ENCODE data around the gene MAP3K10. TPM values are rescaled to one million over a fixed set of nuclear protein-coding genes. Genes with fewer than 3 reads are reported as not detected.
"Not testable (repeated sequence)": the region's sequence is repeated elsewhere in the genome, so short reads cannot be mapped to it uniquely, and the experiment has no call there.

Gene MAP3K10
- total RNA-seq, 1 donor from 2014 or later: 17.6 TPM

- intact Hi-C loops (cut with DNase I); DNase-seq (ENCODE audit: low spot score): not testable (repeated sequence)
These were observed 20.8 kb upstream of the MAP3K10 start for GRCh38 chr19:40170303-40170989.

GRCh38 chr19:40171293-40171692 lies 19.9 kb upstream of the MAP3K10 start:
- DNase-seq (ENCODE audit: low spot score); intact Hi-C loops (cut with DNase I): not testable (repeated sequence)

- intact Hi-C loops (cut with DNase I): no loop called here
- DNase-seq (ENCODE audit: low spot score): no peak
These were observed 17.1 kb upstream of the MAP3K10 start for GRCh38 chr19:40174092-40174491.

GRCh38 chr19:40175820-40176219 lies 15.4 kb upstream of the MAP3K10 start:
- no peak for DNase-seq (ENCODE audit: low spot score)
- intact Hi-C loops (cut with DNase I): no loop called here

- DNase-seq (ENCODE audit: low spot score): no peak
- intact Hi-C loops (cut with DNase I): no loop called here
These were observed 13.7 kb upstream of the MAP3K10 start for GRCh38 chr19:40177286-40178070.

- intact Hi-C loops (cut with DNase I): no loop called here
These were observed 12.5 kb upstream of the MAP3K10 start for GRCh38 chr19:40178756-40179155.

GRCh38 chr19:40184273-40184672 lies 7.0 kb upstream of the MAP3K10 start:
- intact Hi-C loops (cut with DNase I): no loop called here
- DNase-seq (ENCODE audit: low spot score): no peak

More at GRCh38 chr19:40178756-40179155, 12.5 kb upstream of the MAP3K10 start:
- DNase-seq (ENCODE audit: low spot score): no peak

GRCh38 chr19:40191836-40192646 lies 815 bp downstream of the MAP3K10 start:
- DNase-seq (ENCODE audit: low spot score): no peak
- intact Hi-C loops (cut with DNase I): no loop called here

- intact Hi-C loops (cut with DNase I): no loop called here
- no peak for DNase-seq (ENCODE audit: low spot score)
These were observed 1.7 kb downstream of the MAP3K10 start for GRCh38 chr19:40192758-40193586.

- intact Hi-C loops (cut with DNase I): no loop called here
- DNase-seq (ENCODE audit: low spot score): no peak
These were observed 2.3 kb downstream of the MAP3K10 start for GRCh38 chr19:40193587-40193849.

- DNase-seq (ENCODE audit: low spot score): no peak
- intact Hi-C loops (cut with DNase I): no loop called here
These were observed 7.2 kb downstream of the MAP3K10 start for GRCh38 chr19:40198272-40198990.

- DNase-seq (ENCODE audit: low spot score): no peak
- intact Hi-C loops (cut with DNase I): no loop called here
These were observed 9.3 kb downstream of the MAP3K10 start for GRCh38 chr19:40200341-40201099.

- no peak for DNase-seq (ENCODE audit: low spot score)
- intact Hi-C loops (cut with DNase I): no loop called here
These were observed 13.2 kb downstream of the MAP3K10 start for GRCh38 chr19:40204381-40204780.

- DNase-seq (ENCODE audit: low spot score): no peak
- intact Hi-C loops (cut with DNase I): no loop called here
These were observed 14.5 kb downstream of the MAP3K10 start for GRCh38 chr19:40205760-40206159.

- intact Hi-C loops (cut with DNase I): no loop called here
- no peak for DNase-seq (ENCODE audit: low spot score)
These were observed 17.4 kb downstream of the MAP3K10 start for GRCh38 chr19:40208602-40209001.

- no peak for DNase-seq (ENCODE audit: low spot score)
- intact Hi-C loops (cut with DNase I): no loop called here
These were observed 19.7 kb downstream of the MAP3K10 start for GRCh38 chr19:40210889-40211288.

- intact Hi-C loops (cut with DNase I): no loop called here
- no peak for DNase-seq (ENCODE audit: low spot score)
These were observed 22.1 kb downstream of the MAP3K10 start for GRCh38 chr19:40213251-40213829.
